Stimulated activated CD8-positive, alpha-beta memory T cell treated with anti-CD3 and anti-CD28 coated beads, Interleukin-7, amount 100 ng/mL, for 4 hours (primary cell): ENCODE measurements around the gene CD164.
"Not testable (repeated sequence)": the region's sequence is repeated elsewhere in the genome, so short reads cannot be mapped to it uniquely, and the experiment has no call there.

Experiments used
- DNase-seq, 2 donors: peaks; one replicate each; pipeline ENCODE4 v3.0.0-alpha.2; 2020; ENCODE audit warnings: low read depth in 2 of 2

Gene CD164

GRCh38 chr6:109374326-109374892, 7.9 kb downstream of the CD164 start:
- DNase-seq: no peak

GRCh38 chr6:109373762-109374161, 8.5 kb downstream of the CD164 start:
- no peak for DNase-seq

GRCh38 chr6:109373331-109373730, 8.9 kb downstream of the CD164 start:
- DNase-seq: no peak

- DNase-seq: no peak
These were observed 10.1 kb downstream of the CD164 start for GRCh38 chr6:109372130-109372529.

- DNase-seq: no peak
These were observed 11.5 kb downstream of the CD164 start for GRCh38 chr6:109370792-109371191.

- DNase-seq: no peak
These were observed 11.9 kb downstream of the CD164 start for GRCh38 chr6:109370336-109370735.

- no peak for DNase-seq
These were observed 12.5 kb downstream of the CD164 start for GRCh38 chr6:109369728-109370127.

GRCh38 chr6:109364382-109365078, 17.7 kb downstream of the CD164 start:
- DNase-seq: not testable (repeated sequence)

- DNase-seq: no peak
These were observed 18.5 kb downstream of the CD164 start for GRCh38 chr6:109363753-109364152.

- no peak for DNase-seq
These were observed 20.0 kb downstream of the CD164 start for GRCh38 chr6:109362102-109362884.

GRCh38 chr6:109360791-109361190, 21.5 kb downstream of the CD164 start:
- DNase-seq: no peak

- no peak for DNase-seq
These were observed 22.0 kb downstream of the CD164 start for GRCh38 chr6:109360281-109360680.

GRCh38 chr6:109359248-109359647, 23.0 kb downstream of the CD164 start:
- no peak for DNase-seq

GRCh38 chr6:109358204-109358603, 24.1 kb downstream of the CD164 start:
- no peak for DNase-seq

- DNase-seq: no peak
These were observed 26.0 kb downstream of the CD164 start for GRCh38 chr6:109356237-109356636.

GRCh38 chr6:109351231-109352130, 30.8 kb downstream of the CD164 start:
- DNase-seq: no peak

GRCh38 chr6:109349419-109349987, 32.8 kb downstream of the CD164 start:
- DNase-seq: no peak

GRCh38 chr6:109348226-109348625, 34.0 kb downstream of the CD164 start:
- no peak for DNase-seq

- no peak for DNase-seq
These were observed 34.5 kb downstream of the CD164 start for GRCh38 chr6:109347779-109348178.

- no peak for DNase-seq
These were observed 36.3 kb downstream of the CD164 start for GRCh38 chr6:109345986-109346385.

GRCh38 chr6:109344226-109344625, 38.0 kb downstream of the CD164 start:
- DNase-seq: no peak

- no peak for DNase-seq
These were observed 38.7 kb downstream of the CD164 start for GRCh38 chr6:109343518-109343917.
